ENCODE data around the gene SCG3.

The SCG3 gene

DNA sequence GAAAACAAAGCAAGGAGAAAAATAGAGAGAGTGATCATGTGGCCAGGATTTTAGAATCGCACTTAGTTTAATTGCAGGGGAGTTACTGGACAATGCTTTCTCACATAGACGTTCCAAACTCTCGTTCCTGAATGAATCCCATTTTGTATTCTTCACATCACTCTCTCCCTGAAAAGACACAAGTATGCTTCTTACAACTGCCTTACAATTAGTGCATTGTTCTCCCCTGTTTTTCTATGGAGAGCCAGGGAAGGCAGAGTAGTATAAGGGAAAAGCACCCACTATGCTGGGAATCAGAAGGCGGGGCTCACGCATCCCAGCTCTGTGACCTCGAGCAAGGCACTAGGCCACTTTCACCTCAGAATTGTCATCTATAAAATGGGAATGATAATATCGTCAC, 84.4 kb downstream of the SCG3 start:
- DNase-seq, result no peak

DNA sequence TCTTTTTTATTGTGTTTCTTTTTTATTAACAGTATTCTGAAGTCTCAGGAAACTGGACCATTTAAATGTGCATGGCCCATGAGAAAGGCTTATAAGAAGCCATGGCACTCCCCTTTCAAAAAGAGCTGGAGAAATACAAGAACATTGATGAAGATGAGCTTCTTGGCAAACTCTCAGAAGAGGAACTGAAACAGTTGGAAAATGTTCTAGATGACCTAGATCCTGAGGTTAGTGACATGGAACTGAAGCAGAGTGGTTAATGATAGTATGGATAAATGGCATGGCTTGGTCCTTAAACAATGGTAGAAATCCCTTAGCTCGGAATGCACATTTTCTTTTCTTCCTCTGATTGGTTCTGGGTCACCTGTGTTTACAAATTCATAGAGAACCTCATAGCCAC, 85.0 kb downstream of the SCG3 start:
- no peak for DNase-seq

DNA sequence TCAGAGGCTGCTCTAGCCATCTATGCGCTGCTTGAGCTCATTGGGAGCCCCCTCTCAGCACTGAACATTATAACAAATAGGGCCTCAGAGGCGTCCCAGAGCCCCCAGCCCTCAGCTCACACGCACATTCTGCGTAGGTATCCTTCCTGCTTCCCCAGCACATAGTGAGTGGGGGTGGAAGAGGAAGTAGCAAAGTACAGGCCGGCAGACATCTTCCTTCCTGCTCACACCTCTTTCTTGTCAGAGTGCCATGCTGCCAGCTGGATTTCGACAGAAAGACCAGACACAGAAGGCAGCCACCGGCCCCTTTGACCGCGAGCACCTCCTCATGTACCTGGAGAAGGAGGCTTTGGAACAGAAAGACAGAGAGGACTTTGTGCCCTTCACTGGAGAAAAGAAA, 86.7 kb downstream of the SCG3 start:
- no peak for DNase-seq

Measured in kidney glomerular epithelial cell (primary cell).